GM18520 (cell line): Measurements from ENCODE around the gene DNAJC16.

ENCODE experiments used
- ATAC-seq: cut with Tn5 transposase; IDR thresholded peaks from one replicate; pipeline ENCODE4 v1.9.1; 2021; ENCODE audit not compliant: unreplicated experiment

Gene DNAJC16

DNA sequence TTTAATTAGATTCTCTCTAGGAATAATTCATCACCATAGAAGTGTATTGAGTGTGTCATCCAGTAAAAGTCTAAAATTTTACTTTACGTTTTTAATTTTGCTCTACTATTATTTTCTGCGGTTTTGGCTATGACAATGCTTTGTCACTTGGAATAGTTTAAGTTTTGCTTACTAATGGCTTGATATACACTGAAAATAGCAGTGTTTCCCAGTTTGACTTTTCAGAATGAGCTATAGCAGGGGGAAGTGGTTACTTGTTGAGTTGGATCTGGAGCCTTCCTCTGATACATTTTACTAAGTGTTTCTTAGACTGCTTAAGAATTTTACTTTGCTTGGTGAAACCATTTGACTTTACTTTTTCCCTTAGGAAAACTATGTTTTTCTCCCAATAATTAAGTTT is 5.0 kb downstream of the DNAJC16 start:
- no peak for ATAC-seq

DNA sequence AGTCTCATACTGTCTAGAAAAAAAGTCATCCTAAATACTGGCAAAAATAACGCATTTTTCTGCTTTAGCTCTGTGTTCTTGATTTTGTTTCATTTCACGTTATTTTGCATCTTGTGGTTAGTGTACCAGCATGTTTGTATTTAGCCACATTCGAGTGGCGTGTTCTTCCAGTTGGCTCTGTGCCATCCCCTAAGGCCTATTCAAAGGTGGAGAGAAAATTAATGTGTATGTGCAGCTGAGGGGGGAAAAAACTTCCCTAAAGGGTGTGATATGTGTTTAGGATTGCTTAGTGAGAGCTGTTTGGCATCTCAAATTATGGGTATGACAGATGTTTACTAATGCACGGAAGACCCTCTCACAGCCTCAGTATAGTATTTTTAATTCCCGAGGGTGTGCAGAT is 12.1 kb downstream of the DNAJC16 start:
- ATAC-seq, result no peak

DNA sequence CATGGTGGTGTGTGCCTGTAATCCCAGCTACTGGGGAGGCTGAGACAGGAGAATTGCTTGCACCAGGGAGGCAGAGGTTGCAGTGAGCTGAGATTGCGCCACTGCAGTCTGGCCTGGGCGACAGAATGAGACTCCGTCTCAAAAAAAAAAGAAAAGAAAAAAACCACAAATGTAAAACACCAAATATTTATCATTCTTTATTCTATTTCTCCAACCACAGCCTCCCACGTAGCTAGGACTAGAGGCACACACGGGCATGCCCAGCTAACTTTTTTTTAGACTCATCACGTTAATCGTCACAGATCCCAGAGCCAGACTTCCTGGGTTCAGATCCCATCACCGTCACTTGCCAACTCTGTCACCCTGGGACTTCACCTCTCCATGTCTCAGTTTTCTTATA is 13.5 kb downstream of the DNAJC16 start:
- ATAC-seq, result no peak

DNA sequence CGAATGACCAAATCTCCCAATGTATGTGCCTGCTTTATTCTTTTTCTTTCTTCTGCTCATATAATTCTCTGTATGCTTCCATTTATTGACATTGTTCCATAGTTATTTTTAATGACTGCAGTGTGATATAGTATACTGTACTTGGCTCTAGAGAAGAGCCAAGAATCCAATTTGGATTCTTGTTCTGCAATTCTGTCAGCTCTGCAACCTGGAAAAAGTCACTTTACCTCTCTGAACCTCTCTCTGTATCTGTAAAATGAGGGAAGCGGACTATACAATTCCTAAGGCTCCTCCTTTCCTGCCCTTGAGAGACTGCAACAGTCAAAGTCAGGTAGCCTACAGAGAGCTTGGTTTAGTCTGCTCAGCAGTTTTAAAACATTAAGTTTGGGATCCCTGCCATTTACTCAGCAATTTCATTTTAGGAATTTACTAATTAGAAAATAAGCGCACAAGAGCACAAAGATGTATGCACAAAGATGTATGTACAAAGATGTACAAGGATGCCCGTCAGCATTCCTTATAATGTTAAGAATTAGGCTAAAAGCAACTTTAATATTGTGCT is 14.7 kb downstream of the DNAJC16 start:
- ATAC-seq, result no peak

DNA sequence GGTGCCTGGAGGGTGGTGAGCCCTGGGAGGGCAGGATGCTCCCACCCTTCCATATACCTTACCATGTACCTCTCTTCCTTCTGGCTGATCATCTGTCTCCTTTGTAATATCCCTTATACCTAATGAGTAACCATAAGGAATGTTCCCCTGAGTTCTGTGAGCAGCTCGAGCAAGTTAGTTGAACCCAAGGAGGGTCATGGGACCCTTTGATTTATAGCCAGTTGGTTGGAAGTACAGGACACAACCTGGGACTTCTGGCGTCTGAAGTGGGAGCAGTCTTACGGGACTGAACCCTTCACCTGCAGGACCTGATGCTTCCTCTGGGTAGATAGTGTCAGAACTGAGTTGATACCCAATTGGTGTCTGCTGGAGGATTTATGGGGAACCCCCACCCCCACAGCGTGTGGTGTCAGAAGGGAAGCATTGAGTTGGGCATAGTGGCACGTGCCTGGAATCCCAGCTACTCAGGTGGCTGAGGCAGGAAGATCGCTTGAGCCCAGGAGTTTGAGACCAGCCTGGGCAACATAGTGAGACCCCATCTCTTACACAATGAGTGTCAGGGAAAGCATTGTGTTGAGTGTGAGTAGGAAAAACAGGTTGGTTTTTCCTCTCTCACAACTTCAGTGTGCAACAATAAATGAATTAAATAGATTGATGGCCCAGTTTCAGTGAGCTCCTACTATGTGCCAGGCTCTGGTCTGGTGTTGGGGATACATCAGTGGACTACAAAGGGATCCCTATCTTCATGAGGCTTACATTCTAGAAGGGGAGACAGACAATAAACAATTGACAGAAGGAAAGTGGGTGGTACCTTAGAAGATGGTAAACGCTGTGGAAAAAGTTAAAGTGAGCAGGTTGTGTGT is 16.0 kb downstream of the DNAJC16 start:
- no peak for ATAC-seq

DNA sequence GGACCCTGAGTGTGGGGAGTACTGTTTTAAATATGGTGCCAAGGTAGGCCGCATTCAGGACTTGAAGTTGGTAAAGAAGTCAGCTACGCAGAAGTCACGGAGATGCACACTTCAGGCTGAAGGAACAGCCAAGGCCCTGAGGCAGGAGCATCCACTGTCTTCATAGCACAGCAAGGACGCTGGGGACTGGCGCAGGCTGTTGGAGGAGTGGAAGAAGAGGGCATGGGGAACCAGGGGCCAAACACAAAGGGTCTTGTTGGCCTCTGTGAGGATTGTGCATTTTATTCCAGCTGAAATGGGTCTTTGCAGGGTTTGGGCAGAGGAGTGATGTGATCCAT is 16.6 kb downstream of the DNAJC16 start:
- no peak for ATAC-seq

DNA sequence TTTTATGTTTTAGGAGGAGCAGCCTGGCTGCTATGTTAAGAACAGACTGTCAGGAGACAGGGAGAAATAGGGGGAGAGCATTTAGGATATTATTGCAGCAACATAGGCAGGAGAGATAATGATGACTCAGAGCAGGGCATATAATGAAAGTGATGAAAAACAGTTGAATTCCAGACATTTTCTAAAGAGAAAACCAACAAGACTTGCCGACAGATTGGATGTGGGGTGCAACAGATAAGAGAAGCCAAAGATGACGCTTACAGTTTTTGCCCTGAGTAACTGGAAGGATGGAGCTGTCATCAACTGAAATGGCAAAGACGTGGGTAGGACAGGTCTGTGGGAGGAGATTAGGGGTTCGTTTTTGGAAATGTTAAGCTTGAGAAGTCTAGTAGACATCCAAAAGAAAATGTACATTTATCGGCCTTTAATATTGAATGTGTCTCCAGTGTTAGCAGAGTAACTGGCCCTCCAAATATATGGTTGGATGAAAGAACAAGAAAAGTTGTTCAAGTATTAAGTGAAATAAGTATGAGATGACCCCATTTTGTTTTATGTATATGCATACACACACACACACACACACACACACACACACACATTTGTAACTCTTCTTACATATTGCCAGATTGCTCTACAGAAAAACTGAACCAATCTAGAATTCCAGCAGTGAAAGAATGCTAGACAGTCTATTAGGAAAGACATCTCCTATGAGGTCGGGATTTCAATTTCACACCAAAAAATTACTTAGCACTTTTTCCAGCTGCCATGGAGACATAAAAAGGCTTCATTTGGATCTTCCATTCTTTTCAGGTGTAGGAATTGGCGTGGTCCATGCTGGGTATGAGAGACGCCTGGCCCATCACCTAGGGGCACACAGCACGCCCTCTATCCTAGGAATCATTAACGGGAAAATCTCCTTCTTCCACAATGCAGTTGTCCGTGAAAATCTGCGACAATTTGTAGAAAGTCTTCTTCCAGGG is 17.2 kb downstream of the DNAJC16 start:
- ATAC-seq, result no peak

DNA sequence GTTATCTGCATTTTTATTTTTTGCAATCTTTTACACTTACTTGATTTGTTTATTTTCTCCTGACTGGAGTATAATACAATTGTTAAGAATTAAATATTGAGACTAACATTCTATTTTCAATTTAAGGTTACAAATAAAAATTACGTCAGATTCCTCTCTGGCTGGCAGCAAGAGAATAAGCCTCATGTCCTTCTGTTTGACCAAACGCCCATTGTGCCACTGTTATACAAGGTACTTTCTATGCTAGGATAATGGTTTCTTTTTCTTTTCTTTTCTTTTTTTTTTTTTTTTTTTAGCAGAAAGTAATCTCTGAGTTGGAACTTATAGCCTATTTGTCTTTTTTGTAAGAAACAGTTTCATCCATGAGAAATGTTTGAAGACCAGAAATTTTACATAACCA is 20.0 kb downstream of the DNAJC16 start:
- no peak for ATAC-seq

DNA sequence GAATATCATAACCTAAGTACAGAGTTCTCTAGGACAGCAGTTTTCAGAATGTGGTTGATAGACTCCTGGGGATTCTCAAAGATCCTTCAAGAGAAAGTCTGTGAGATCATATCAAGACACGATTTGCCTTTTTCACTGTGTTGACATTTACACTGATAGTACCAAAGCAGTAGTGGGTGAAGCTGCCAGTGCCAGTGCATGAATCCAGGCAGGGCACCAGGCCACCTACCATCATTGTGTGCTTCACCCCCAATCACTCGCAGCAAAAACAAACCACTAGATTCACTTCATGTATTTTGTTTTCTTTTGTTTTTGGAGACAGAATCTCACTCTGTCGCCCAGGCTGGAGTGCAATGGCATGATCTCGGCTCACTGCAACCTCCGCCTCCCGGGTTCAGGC is 23.9 kb downstream of the DNAJC16 start:
- ATAC-seq, result no peak

DNA sequence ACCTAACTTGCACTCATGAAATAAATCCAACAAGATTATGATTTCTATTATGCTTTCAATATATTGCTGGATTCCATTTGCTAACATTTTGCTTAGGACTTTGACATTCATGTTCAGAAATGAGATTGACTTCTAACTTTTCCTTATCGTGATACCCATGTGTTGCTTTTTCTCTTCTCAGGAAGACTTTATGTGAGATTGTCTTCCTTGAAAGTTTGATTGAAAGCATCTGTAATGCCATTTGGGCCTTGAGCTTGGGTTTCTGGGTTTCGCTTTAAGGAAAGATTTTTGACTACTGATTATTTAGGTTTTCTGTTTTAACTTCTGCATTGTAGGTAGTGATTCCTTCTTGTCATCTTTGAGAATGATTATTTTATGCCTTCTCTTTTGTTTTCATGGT is 30.4 kb downstream of the DNAJC16 start:
- no peak for ATAC-seq

DNA sequence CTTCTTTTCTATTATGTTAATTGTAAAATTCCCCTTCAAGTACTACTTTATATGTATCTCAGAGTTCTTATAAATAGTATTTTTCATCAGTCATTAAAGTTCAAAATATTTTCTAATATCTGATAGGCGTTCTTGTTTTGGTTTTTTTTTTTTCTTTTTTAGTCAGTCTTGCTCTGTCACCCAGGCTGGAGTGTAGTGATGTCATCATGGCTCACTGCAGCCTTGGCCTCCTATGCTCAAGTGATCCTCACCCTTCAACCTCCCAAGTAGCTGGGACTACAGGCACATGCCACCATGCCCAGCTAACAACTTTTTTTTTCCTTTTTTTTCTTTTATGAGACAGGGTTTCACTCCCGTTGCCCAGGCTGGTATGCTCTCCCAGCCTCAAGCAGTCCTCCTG is 30.9 kb downstream of the DNAJC16 start:
- ATAC-seq, result no peak

DNA sequence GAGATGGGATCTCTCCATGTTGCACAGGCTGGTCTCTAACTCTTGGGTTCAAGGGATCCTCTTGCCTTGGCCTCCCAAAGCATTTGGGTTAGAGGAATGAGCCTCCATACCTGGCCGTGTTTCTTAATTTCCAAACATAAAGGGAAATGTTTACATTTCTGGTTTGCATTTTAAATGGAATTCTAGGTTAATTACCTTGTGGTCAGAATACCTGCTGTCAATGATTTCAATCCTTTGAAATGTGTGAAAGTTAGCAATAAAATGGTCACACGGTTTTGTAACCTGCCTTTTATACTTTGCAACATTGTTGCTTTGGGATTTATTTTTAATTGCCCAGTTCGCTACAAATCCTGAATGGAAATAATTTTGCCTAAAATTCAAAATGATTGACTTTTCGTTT is 31.9 kb downstream of the DNAJC16 start:
- no peak for ATAC-seq

DNA sequence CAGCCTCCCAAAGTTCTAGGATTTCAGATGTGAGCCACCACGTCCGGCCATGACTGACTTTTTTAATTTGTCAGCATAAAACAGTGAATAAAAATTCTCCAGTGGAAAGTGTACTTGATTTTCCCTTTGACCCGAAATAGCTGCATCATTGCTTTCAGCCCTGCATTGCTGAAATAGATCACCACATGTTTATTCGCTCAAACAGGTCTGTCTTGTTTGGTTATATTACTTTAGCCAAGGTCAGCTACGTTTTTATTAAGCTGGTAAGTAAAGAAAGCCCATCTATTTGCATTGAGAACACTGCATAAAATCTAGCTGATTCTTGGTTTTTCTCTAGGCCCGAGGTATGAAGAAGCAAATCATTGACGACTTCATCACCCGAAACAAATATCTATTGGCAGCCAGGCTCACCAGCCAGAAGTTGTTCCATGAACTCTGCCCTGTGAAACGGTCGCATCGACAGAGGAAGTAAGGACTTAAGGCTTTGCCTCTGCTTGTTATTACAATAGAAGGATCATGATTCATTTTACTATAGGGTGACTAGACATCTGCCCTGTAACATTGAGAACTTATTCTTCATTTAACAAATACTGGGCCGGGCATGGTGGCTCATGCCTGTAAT is 32.7 kb downstream of the DNAJC16 start:
- no peak for ATAC-seq

DNA sequence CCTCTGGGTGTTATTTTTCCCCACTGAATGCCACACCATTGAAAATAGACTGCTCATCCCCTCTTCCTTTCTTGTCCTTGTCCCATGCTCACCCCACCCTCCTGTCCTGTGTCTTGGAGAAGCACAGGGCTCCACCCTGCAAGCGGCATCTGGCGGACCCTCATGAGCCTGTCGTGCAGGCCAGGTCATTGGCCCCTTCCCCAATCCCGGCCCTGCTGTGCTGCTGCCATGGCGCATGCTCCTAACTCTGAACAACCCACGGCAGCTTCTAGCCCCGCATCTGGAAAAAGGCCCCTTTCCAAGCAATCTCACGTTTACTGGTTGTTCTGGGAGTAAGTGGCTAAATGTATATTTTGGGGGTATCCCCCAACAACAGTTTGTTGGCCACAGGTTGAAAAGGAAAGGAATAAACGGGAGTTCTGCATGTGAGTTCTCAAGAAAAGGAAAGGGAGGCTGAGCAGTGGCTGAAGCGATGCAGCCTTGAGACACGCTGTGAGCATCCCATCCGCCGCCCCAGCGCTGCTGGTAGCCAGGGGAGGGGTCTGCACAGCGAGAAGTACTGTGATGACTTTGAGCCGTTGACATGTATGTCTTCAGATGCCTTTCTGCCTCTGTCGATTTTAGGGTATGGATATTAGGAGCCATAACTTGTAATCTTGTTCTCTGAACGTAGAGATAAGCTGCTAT is 41.9 kb downstream of the DNAJC16 start:
- no peak for ATAC-seq

DNA sequence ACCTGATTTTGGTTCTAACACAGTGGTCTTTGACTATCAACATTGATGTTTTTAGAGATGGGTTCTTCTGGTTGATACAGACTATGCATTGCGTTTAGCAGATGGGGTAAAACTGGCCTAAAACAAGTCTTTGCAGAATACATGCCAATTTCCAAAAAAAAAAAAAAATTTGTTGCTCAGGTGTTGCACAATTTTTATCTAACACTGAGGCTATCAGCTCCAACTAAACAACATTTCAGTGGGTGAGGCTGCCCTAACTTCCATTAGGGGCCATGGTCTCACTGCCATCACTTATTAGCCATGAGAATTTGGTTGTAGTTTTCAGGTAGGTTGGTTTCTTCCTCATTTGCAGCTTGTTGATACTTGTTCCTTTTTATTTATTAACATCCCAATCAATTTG is 44.2 kb downstream of the DNAJC16 start:
- ATAC-seq, result no peak

DNA sequence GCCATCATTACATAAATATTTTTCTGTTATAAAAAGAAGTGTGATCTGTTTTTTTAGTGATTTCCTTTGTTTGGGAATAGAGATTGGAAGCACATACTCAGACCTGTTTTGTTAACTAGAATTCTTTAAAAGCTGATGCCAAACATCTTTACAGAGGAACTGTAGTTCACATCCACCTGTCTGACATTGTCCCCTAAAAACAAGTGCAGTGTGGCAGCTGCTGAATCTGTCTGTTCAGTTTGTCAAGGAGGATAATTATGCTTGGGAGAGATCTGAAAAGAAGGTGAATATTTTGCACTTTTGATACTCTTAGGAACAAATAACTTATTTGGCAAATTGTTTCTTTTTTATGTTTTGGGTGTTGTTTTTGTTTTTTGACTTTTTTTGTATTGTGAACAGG is 44.6 kb downstream of the DNAJC16 start:
- ATAC-seq, result no peak

DNA sequence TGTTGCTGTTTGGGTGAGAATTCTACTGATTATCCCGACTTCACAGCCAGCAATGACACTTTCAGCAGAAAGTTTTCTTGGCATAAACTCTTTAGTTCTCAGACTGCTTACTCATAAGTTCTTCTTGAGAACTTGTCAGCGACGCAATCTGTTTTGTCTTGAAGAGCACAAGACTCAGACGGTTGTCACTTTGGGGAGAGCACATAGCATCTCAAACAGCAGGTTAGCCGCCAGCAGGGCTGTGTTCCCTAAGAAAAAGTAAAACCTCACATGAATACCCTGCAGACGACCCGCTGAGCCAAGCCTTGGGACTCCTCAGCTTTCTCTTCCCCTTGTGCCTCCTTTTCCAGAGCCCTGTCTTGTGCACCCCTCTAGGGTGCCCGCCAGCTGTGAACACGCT is 46.8 kb downstream of the DNAJC16 start:
- ATAC-seq, result no peak

DNA sequence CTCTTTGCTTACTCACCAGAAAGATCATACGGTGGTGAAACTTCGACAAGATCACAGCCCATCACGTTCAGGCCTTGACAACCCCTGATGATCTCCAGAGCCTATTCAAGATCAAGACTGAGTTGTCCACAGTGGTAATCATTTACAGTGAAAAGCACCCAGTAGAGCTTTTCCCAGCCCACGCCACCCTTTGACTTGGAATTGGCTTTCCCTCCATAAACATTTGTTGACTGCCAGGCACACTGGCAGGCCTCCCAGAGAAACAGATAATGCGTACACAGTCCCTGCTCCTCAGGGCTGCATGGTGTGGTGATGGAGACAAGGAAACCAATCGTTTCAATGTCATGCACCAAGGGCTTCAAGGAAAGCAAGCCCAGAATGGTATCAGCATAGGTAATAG is 48.1 kb downstream of the DNAJC16 start:
- ATAC-seq, result no peak

DNA sequence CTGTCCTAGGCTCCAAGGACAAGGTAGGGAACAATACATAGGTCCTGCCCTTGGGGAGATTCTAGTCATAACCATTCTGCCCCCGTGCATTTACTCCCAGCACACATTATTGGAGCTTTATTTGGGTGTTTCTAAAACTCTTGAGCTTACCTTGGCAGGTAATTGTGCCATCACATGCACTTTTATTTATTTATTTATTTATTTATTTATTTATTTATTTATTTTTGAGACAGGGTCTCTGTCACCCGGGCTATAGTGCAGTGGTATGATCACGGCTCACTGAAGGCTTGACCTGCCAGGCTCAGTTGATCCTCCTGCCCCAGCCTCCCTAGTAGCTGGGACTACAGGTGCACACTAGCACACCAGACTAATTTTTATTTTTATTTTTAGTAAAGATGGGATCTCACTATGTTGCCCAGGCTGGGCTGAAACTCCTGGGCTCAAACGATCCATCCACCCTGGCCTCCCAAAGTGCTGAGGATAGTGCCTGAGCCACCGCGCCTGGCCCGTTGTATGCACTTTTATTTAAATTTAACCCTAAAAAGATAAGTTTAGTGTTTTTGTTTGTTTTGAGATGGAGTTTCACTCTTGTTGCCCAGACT is 49.0 kb downstream of the DNAJC16 start:
- ATAC-seq, result no peak

DNA sequence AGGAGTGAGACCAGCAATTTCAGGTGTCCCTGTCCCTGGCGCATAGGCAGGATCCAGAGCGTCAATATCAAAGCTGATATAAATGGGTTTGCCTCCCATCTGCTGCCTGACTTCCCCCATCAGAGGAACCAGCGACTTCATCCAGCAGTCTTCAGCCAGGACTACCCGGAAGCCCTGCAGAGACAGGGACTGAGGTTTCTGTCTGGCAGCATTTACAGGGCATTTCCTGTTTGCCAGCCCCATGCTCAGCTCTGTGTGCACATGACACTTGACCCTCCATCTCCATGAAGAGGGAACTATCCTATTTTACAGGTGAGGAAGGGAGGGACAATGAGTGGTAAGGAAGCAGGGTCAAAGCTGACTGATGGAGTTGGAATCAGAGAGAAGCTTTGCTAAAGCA is 51.0 kb downstream of the DNAJC16 start:
- ATAC-seq, result no peak
